ENCODE data around the gene EPAS1. TPM values are rescaled to one million over a fixed set of nuclear protein-coding genes. Genes with fewer than 3 reads are reported as not detected.

EPAS1 gene
- 4.4 to 7.5 TPM (median 4.9 TPM) in 3 replicates for total RNA-seq

- Mint-ChIP-seq H3K9me3 (no peaks in the 10 kb centered on the region), H3K27me3 (ENCODE audit: low read depth) (peaks cover 82% of the 10 kb centered on the region), H3K36me3 (no peaks in the 10 kb centered on the region), H3K4me1 (peaks cover 23% of the 10 kb centered on the region), H3K4me3 (peak within 1 kb of the TSS; percentile 76), H3K27ac (peak within 1 kb of the TSS; percentile 53)
- DNase-seq (ENCODE audit: low spot score in 2 of 2, unreplicated experiment in 2 of 2): peak in 1 of 2 experiments; percentile 58
- TF ChIP-seq CTCF (IDR thresholded peaks at IDR 0.05; ENCODE audit: unreplicated experiment): no peak
Measured at GRCh38 chr2:46296840-46297545, at the start of gene EPAS1. EPAS1 (plus strand) TSS chr2:46297407; CDS start chr2:46297912, 505 bp downstream.

DNA sequence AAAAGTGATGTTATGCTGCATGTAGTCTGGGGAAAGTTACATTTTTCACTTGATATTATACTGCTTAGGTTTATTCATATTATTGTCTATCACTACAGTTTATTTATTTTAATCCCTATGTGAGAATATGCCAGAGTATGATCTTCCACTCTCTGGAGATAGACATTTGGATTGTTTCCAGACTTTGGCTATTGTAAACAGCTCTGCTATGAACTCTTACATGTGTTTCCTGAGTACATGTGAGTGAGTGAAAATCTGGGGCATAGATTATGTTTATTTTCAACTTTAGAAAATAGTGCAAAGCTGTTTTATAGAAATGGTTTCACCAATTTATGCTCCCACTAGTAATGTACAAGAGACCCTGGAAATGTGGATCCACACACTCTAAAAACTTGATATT, 49.0 kb upstream of the EPAS1 start:
- DNase-seq (ENCODE audit: low spot score in 2 of 2, unreplicated experiment in 2 of 2): no peak
- no peak for TF ChIP-seq CTCF (IDR thresholded peaks at IDR 0.05; ENCODE audit: unreplicated experiment)
- Mint-ChIP-seq H3K4me1 (peaks cover 19% of the 10 kb centered on the region), H3K27ac (no peak overlapping the region), H3K4me3 (no peak overlapping the region), H3K27me3 (ENCODE audit: low read depth) (no peaks in the 10 kb centered on the region), H3K36me3 (no peaks in the 10 kb centered on the region), H3K9me3 (peaks cover 19% of the 10 kb centered on the region)

GRCh38 chr2:46249654-46250053, 47.6 kb upstream of the EPAS1 start:
- no peaks in the 10 kb centered on the region for H3K27me3 Mint-ChIP-seq (ENCODE audit: low read depth)
- peak; percentile 59 for TF ChIP-seq CTCF (IDR thresholded peaks at IDR 0.05; ENCODE audit: unreplicated experiment)
- no peak overlapping the region for H3K4me3 Mint-ChIP-seq
- H3K27ac Mint-ChIP-seq: no peak overlapping the region
- H3K9me3 Mint-ChIP-seq: peaks cover 19% of the 10 kb centered on the region
- H3K4me1 Mint-ChIP-seq: peaks cover 22% of the 10 kb centered on the region
- no peaks in the 10 kb centered on the region for H3K36me3 Mint-ChIP-seq
- DNase-seq (ENCODE audit: low spot score in 2 of 2, unreplicated experiment in 2 of 2): no peak

- H3K36me3 Mint-ChIP-seq: no peaks in the 10 kb centered on the region
- no peaks in the 10 kb centered on the region for H3K9me3 Mint-ChIP-seq
- H3K4me3 Mint-ChIP-seq: no peak overlapping the region
- H3K4me1 Mint-ChIP-seq: peaks cover 22% of the 10 kb centered on the region
- no peak for DNase-seq (ENCODE audit: low spot score in 2 of 2, unreplicated experiment in 2 of 2)
- no peak overlapping the region for H3K27ac Mint-ChIP-seq
- no peak for TF ChIP-seq CTCF (IDR thresholded peaks at IDR 0.05; ENCODE audit: unreplicated experiment)
- H3K27me3 Mint-ChIP-seq (ENCODE audit: low read depth): no peaks in the 10 kb centered on the region
Measured at GRCh38 chr2:46252891-46253659, 44.1 kb upstream of the EPAS1 start.

DNA sequence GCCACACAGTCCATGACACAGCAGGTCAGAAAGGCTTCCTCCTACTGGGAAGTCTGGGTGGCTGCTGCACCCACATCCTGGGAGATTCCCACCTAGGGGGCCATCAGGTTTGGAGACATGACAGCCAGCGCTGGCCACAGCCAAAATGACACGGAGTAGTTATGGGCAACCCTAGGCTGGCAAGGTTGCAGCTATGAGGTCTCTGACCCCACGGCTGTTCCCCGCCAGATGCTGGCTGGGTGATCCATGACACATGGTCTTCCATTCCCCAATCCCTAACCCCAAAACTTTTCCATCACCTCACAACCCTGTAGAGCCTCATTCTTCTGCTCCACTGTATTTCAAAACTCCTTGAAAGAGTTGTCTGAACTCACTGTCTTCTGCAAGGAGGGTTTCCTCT, 42.7 kb upstream of the EPAS1 start:
- H3K36me3 Mint-ChIP-seq: no peaks in the 10 kb centered on the region
- H3K4me3 Mint-ChIP-seq: no peak overlapping the region
- peaks cover 25% of the 10 kb centered on the region for H3K4me1 Mint-ChIP-seq
- no peak for DNase-seq (ENCODE audit: low spot score in 2 of 2, unreplicated experiment in 2 of 2)
- H3K27ac Mint-ChIP-seq: no peak overlapping the region
- no peaks in the 10 kb centered on the region for H3K27me3 Mint-ChIP-seq (ENCODE audit: low read depth)
- no peaks in the 10 kb centered on the region for H3K9me3 Mint-ChIP-seq
- no peak for TF ChIP-seq CTCF (IDR thresholded peaks at IDR 0.05; ENCODE audit: unreplicated experiment)

All from mesothelial cell of epicardium (in vitro differentiated cells).